Cerebellar cortex (tissue), 1 donor: ENCODE measurements around the gene MYO1D.
"Not testable (repeated sequence)": the region's sequence is repeated elsewhere in the genome, so short reads cannot be mapped to it uniquely, and the experiment has no call there.

Experiments
- DNase-seq: peaks from one replicate; pipeline ENCODE4 v3.0.0-alpha.2; 2015; ENCODE audit warnings: low spot score

MYO1D gene

GRCh38 chr17:32774695-32775084 lies 102.2 kb downstream of the MYO1D start:
- DNase-seq = no peak

DNA sequence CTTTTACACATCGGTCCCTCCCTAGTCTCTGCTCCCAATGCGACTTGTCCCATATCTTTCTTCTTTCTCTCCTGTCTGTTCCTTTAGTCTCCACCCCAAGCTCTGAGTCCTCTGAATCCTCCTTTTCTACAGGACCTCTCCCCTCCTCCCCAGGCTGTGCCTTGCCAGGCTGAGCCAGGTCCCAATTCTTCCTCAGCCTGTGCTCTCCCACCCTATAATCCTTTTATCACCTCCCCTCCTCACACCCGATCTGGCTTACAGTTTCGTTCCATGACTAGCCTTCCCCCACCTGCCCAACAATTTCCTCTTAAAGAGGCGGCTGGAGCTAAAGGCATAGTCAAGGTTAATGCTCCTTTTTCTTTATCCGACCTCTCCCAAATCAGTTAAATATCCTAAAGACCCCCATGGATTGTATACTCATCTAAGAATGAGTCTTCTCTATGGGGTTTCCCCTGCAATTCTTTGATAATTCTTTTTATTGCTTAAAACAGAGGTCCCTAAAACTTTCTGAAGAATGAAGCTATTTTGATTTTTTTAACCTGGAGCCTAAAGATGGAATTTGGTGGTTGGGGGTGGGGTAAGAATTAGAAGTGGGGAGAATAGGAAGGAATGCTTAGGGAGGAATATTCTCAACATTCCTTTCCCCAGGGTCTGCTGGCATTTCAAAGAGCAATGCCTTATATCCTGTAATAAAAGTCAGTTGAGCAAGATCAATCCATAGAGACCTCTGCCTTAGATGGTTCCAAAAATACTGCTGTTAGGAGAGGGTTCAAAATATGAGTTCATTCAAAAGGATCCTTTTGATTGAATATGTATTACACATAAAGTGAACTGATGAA lies 102.8 kb downstream of the MYO1D start:
- no peak for DNase-seq

DNA sequence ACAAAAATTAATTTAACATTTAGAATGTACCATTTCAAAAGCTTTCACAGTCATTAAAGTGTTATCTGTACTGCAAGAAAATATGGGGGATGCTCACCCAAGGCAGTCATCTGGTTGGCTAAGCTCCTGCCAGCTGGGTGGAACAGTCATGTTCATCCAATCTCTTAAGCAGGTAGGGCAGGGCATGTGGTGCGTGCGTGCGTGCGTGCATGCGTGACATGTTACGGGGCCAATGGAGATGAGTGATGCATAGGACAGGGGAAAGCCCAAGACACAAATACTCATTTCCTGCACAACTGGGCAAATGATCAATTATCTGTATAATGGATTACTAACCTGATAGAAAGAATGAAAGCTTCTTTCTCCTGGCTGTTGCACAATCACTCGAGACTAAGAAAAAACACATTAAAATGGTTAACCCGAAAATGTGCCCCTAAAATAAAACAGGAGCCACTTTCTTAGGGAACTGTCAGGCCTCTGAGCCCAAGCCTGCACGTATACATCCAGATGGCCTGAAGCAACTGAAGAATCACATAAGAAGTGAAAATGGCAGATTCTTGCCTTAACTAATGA lies 104.4 kb downstream of the MYO1D start:
- no peak for DNase-seq

DNA sequence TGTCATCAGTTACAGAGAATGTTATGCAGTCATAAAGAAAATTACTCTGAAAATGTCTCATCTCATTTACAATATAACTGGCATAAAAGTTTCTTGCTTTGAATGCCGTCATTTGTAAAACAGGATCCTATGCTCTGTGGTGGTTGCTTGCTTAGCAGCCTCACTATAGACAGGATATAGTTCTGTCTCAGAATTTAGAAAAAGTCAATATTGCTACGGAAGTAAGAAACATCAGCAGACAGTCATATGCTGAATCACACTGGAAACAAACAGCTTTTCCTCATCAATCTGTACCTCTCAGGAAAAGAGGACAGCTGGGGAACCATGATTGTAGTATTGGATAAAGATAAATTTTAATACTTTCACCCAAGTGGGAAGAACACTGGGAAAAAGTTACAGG lies 105.5 kb downstream of the MYO1D start:
- no peak for DNase-seq

- peak; percentile 21 for DNase-seq
These were observed 107.1 kb downstream of the MYO1D start for GRCh38 chr17:32769846-32770245.

GRCh38 chr17:32763855-32764439 lies 113.0 kb downstream of the MYO1D start:
- no peak for DNase-seq

DNA sequence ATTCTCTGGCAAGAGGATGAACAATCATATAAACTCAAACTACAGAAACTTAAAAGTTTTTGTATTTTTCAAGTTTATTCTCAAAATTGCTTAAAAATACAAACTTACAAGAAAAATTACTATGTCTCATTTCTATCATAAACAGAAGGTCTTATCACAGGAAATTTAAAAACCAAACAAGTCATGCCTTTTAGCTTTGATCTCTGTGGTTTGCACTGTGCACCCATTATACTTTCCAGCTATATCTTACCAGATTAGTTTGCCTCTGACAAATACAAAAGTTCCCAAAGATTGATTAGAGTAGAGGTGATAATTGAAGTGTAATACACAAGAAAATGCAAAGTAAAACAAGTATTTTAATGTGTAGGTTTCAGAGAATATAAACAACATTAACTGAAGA lies 117.4 kb downstream of the MYO1D start:
- no peak for DNase-seq

DNA sequence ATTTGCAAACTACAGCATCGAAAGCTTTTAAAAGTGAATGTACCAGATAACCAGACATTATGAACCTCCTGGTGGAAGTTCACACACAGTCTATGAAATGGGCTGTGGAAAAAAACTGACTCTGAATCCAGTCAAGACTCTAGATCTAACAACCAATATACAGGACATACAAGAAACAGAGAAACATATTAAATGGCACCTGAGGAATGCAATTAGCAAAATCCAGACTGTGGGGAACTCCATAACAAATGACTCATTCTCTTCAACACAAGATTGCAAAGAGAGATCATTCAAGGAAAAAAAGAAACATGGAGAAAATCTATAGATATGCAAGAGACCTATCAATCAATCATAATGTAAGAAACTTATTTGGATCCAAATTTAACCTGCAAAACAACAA lies 119.0 kb downstream of the MYO1D start:
- no peak for DNase-seq

- DNase-seq = no peak
These were observed 120.2 kb downstream of the MYO1D start for GRCh38 chr17:32756696-32757095.

GRCh38 chr17:32755045-32755805 lies 121.7 kb downstream of the MYO1D start:
- DNase-seq = peak; percentile 83

DNA sequence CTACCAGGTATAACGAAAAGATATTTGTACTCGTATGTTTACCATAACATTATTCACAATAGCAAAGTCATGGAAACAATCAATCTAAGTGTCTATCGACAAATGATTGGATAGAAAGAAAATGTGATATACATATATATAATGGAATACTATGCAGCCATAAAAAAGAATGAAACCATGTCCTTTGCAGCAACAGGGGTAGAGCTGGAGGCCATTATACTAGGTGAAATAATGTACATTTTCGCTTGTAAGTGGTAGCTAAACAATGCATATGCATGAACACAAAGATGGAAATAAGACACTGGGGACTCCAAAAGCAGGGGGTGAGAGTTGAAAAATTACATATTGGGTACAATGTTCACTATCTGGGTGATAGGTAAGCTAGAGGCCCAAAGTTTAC lies 124.0 kb downstream of the MYO1D start:
- DNase-seq = no peak

DNA sequence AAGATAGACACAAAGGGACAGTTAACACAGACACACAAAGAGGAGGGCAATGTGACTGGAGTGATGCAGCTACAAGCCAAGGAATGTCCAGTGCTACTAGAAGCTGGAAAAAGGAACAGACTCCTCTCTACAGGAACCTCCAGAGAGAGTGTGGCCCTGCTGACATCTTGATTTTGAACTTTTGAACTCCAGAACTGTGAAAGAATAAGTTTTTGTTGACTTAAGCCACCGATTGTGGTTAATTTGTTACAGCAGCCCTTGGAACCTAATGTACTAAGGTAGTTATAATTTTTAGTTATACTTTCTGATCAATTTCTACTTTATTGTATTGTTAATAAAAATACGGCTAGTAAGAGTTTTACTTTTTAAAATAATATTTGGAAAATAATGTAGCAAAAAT lies 129.1 kb downstream of the MYO1D start:
- no peak for DNase-seq

DNA sequence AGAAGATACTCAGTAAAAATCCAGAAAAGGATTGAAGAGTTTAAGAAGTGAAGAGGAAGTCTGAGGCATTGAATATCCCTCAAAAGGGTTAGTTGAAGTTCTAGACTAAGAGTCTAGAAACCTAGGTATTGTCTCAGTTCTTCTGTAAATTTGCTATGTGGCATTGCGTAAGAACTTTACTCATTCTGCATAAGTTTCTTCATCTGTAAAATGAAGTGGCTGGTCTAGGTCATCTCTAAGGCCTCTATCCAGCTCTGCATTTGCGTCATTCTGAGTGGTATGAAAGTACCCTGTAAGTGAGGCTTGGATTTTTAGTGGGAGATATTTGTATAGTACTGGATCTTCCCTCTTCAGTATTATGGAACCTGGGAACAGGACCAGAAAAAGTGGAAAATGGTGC lies 130.2 kb downstream of the MYO1D start:
- no peak for DNase-seq

DNA sequence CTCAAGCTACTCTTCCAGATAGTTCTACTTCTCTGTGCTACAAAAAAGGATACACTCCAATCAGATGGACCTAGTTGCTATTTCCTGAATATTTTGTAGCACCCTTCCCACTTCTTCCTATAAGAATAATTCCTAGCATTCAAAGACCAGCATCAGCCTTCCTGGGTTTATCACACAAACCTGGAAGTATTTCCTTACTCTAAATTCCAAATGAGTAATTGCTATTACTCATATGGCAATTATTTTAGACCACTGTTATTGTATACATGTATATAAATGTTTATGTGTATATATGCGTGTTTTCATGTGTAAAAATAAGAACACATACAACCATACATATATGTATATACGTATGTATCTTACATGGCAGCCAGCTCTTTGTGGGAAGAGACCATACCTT lies 130.6 kb downstream of the MYO1D start:
- no peak for DNase-seq

DNA sequence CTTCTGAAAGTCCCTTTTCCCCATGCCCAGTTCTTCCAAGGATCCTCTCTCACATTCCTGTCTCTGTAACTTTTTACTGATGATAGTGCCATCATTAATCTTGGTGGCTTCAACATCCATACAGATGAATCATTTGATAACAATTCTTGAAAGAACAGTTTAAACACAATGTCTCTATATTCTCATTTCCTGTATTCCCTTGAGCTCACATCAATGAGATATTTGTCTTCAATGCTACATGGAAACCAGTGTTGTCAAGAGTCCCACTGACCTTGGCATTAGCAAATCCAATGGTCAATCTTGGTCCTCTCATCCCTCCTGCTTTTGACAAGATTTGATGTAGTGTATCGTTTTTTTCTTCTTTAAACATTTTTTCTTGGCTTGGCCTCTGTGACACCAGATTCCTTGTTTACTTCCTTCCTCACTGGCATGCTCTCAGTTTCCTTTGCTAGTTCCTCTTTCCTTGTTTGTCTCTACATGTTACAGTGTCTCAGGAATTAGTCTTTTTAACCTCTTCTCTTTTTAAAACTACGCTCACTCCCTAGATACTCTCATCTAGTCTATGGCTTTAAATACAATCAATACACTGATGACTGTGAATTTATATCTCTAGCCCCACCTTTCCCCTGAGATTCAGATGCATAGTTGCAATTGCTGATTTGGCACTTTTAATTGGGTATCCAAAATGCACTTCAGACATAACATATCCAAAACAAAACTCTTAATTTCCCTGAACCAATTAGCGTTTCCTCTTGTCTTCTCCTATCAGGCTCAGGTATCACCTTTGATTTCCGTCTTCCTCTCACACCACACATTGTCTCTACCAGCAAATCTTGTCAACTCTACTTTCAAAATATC lies 134.0 kb downstream of the MYO1D start:
- no peak for DNase-seq

DNA sequence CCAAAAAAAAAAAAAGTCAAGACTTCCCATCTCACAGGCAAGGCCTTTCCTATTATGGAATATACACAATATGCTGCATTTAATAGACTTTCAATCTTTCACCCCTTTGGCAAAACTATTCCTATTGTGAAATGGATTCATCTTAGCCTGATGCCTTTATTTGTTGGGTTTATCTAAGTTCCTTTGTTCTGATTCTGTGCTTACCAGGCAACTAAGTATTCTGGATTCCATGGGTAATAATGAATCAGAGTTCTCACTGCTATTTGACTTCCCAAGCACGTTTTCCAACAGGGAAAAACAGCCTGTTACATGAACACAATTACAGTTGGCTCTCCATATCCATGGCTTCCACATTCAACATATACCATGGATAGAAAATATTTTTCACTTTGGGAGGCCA lies 135.5 kb downstream of the MYO1D start:
- no peak for DNase-seq

DNA sequence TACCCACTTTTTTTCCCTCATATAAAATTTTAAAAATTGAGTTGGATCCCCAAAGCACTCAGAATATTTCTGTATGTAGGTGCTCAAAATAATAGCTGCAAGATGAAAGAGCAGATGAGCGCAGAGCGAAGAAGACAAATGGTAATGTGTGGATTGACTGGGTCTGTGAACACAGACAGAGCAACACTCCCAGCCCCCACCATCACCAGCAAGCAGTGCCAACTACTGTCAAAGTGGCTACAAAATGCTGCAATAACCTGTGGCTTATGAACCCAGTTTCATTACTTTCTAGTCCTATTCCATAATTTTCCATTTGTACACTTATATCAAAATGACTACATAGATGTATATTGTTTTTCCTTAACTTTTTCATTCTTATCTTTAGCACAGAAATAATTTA lies 137.2 kb downstream of the MYO1D start:
- DNase-seq = no peak

- DNase-seq = not testable (repeated sequence)
These were observed 137.8 kb downstream of the MYO1D start for GRCh38 chr17:32739151-32739550.

DNA sequence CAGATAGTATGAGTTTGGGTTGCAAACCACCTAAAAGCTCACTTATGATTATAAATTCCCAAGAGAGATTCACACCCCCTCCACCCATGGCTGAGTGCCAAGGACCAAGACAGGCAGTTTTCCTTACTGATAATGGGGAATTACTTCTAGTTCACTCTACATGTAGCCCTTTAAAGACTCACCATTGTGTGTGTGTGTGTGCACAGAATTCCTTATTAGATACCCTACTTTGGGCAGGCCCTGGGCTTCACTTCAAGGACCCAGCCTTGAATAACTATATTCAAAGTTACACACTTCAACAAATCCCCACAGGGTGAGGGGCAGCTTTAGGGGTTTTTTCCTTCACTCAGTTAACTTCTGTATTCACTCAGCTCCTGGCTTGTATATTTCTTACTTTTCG lies 143.5 kb downstream of the MYO1D start:
- DNase-seq = no peak

GRCh38 chr17:32732900-32733299 lies 144.0 kb downstream of the MYO1D start:
- peak; percentile 22 for DNase-seq

DNA sequence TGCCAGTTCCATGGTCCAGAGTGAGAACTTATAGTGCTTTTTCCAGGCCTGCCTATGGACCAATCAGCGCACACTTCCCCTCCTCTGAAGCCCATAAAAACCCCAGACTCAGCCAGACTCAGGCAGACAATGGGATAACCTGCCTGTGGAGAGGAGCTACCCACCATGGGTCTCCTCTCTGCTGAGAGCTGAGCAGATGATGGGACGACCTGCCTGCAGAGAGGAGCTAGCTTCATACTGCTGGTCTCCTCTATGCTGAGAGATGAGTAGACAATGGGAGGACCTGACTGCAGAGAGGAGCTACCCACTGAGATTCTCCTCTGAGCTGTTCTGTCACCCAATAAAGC lies 144.7 kb downstream of the MYO1D start:
- no peak for DNase-seq
